GM12872 (cell line): ENCODE measurements around the gene TMEM62.

Experiments
- CTCF ChIP-seq: IDR thresholded peaks from 3 replicates; pipeline ENCODE4 v1.5.1; 2011; ENCODE audit warnings: low read depth, mild to moderate bottlenecking, low read length, moderate library complexity; ENCODE audit not compliant: insufficient read depth

The TMEM62 gene

GRCh38 chr15:43121863-43122262 lies 11.5 kb upstream of the TMEM62 start:
- TF ChIP-seq CTCF = no peak

- no peak for TF ChIP-seq CTCF
Observed at GRCh38 chr15:43125100-43125661, 8.2 kb upstream of the TMEM62 start.

GRCh38 chr15:43126356-43126755 lies 7.0 kb upstream of the TMEM62 start:
- TF ChIP-seq CTCF = no peak

GRCh38 chr15:43127752-43128151 lies 5.6 kb upstream of the TMEM62 start:
- no peak for TF ChIP-seq CTCF

- TF ChIP-seq CTCF = no peak
Observed at GRCh38 chr15:43128980-43129335, 4.4 kb upstream of the TMEM62 start.

GRCh38 chr15:43132830-43133429 lies 456 bp upstream of the TMEM62 start:
- TF ChIP-seq CTCF = no peak

- TF ChIP-seq CTCF = no peak
Observed at GRCh38 chr15:43134157-43134635, 810 bp downstream of the TMEM62 start.

- no peak for TF ChIP-seq CTCF
Observed at GRCh38 chr15:43135351-43135750, 2.0 kb downstream of the TMEM62 start.
